ENCODE measurements around the gene PPTC7.
"Not testable (repeated sequence)": the region's sequence is repeated elsewhere in the genome, so short reads cannot be mapped to it uniquely, and the experiment has no call there.

Gene PPTC7

DNA sequence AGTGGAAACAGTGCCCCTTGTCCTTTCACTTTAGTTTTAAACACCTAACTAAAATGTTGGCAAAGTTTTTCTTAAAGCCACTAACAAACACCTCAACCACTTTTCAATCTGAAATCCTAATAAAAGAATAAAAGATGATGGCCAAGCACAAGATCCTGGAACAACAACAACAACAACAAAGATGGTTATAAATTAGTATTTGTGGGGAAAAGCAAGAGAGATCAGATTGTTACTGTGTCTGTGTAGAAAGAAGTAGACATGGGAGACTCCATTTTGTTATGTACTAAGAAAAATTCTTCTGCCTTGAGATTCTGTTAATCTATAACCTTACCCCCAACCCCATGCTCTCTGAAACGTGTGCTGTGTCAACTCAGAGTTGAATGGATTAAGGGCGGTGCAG lies 13.3 kb downstream of the PPTC7 start:
- H3K27ac ChIP-seq (ENCODE audit: low read depth, low read length); H3K9ac ChIP-seq (ENCODE audit: low read depth, low read length); H3K4me1 ChIP-seq (ENCODE audit: control insufficient read depth, insufficient read depth, low read length); H3K27me3 ChIP-seq (ENCODE audit: control insufficient read depth, insufficient read depth, low read length); H3K36me3 ChIP-seq (ENCODE audit: control insufficient read depth, insufficient read depth, low read length); H3K4me3 ChIP-seq (ENCODE audit: low read depth, low read length): not testable (repeated sequence)
- peaks cover 22% of the 10 kb centered on the region for H3K9me3 ChIP-seq (ENCODE audit: control insufficient read depth, insufficient read depth, low read length)

DNA sequence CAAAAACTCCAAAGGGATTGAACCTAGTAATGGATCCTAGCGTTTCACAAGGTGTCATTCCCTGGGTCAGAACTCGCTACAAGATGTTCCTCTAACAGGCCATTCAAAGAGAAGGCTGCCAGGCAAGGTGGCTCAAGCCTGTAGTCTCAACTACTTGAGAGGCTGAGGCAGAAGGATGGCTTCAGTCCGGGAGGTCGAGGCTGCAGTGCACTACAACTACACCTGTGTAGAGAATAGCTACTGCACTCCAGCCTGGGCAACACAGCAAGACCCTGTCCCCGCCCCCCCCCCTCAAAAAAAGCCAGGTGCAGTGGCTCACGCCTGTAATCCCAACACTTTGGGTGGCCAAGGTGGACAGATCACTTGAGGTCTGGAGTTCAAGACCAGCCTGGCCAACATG lies 14.4 kb downstream of the PPTC7 start:
- Histone ChIP-seq H3K27me3 (ENCODE audit: control insufficient read depth, insufficient read depth, low read length) (no peaks in the 10 kb centered on the region), H3K36me3 (ENCODE audit: control insufficient read depth, insufficient read depth, low read length) (no peaks in the 10 kb centered on the region), H3K4me3 (ENCODE audit: low read depth, low read length) (no peak overlapping the region), H3K27ac (ENCODE audit: low read depth, low read length) (no peak overlapping the region), H3K9ac (ENCODE audit: low read depth, low read length) (no peak overlapping the region), H3K9me3 (ENCODE audit: control insufficient read depth, insufficient read depth, low read length) (peaks cover 22% of the 10 kb centered on the region), H3K4me1 (ENCODE audit: control insufficient read depth, insufficient read depth, low read length) (no peaks in the 10 kb centered on the region)

DNA sequence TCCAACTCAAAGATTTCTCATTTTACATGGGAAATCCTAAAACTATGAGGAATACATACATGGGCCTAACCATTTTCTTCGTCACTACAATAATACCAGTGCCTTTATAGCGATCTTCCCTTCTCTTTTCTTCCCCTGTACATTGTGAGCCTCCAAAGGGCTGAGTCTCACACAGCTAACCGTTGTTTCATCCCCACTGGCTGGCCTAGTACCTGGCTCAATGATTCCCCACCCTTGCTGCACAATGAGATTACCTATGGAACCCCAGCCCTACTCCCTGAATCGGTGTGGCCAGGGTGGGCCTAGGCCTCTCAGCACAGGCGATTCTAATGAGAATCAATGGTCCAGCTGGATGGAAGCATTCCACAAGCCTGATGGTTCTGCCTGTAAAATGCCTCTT lies 16.1 kb downstream of the PPTC7 start:
- Histone ChIP-seq H3K4me3 (ENCODE audit: low read depth, low read length) (no peak overlapping the region), H3K9ac (ENCODE audit: low read depth, low read length) (no peak overlapping the region), H3K27ac (ENCODE audit: low read depth, low read length) (no peak overlapping the region), H3K36me3 (ENCODE audit: control insufficient read depth, insufficient read depth, low read length) (no peaks in the 10 kb centered on the region), H3K4me1 (ENCODE audit: control insufficient read depth, insufficient read depth, low read length) (no peaks in the 10 kb centered on the region), H3K9me3 (ENCODE audit: control insufficient read depth, insufficient read depth, low read length) (peaks cover 13% of the 10 kb centered on the region), H3K27me3 (ENCODE audit: control insufficient read depth, insufficient read depth, low read length) (no peaks in the 10 kb centered on the region)

DNA sequence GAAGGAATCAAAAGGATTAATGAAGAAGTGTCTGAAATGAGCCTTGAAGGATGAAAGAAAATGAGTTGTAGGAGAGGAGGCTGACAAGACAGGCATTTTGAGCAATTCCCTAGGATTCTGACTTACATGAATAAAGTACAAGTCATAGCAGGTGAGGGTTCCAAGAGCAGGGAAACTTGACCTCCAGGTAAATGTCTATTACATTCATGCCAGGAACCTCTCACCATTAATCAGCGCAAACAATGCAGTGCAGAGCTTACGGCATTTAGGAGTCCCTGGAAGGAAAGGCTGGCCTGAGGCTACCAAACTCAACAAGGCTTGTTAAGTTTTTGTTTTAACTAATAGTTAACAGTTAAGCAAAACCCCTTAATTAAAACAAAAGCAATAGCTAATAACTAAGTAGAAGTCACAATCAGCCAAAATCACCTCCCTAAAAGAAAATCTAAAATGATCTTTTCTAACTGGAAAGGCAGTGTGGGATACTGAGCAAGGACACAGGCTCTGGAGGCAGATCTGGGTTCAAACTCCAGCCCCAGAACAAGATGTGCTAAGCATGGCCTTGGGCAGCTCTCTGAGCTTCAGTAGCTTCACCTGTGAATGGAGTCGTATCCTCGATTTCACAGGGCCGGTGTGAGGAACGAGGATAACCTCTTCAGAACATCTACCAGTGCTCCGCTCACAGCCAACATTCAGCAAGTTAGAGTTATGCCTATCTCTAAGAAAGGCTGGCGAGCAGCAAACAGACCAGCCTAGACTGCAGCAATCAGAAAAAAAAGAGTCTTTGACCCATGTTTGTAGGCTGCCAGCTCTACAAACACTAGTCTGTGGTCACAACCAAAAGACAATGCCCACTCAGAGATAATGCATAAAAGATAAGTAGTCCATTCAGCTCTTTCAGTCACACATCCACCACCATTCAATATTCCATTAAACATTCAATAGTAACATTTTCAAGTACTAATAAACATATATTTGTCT lies 16.9 kb downstream of the PPTC7 start:
- no peaks in the 10 kb centered on the region for H3K27me3 ChIP-seq (ENCODE audit: control insufficient read depth, insufficient read depth, low read length)
- H3K4me1 ChIP-seq (ENCODE audit: control insufficient read depth, insufficient read depth, low read length): no peaks in the 10 kb centered on the region
- no peaks in the 10 kb centered on the region for H3K36me3 ChIP-seq (ENCODE audit: control insufficient read depth, insufficient read depth, low read length)
- H3K27ac ChIP-seq (ENCODE audit: low read depth, low read length): no peak overlapping the region
- H3K9ac ChIP-seq (ENCODE audit: low read depth, low read length): no peak overlapping the region
- H3K9me3 ChIP-seq (ENCODE audit: control insufficient read depth, insufficient read depth, low read length): peaks cover 6% of the 10 kb centered on the region; the same call in 1 of the 2 replicates
- no peak overlapping the region for H3K4me3 ChIP-seq (ENCODE audit: low read depth, low read length)

DNA sequence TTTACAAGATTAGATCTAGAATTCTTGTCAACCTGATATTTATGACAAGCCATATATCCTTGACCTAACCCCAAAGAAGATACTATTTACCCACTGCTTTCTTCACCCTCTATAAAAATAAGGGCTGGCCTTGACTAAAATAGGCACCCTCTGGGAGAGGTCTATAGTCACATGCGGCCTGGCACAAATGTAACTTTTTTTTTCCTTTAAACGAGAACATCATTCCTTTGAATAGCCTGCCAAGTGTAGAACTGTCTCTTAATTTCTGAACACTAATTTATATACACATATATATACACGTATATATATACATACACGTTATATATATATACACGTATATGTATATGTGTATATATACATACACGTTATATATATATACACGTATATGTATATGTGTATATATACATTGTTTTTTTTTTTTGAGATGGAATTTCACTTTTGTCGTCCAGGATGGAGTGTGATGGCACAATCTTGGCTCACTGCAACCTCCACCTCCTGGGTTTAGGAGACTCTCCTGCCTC lies 18.6 kb downstream of the PPTC7 start:
- Histone ChIP-seq H3K9ac (ENCODE audit: low read depth, low read length) (no peak overlapping the region), H3K27ac (ENCODE audit: low read depth, low read length) (no peak overlapping the region), H3K27me3 (ENCODE audit: control insufficient read depth, insufficient read depth, low read length) (no peaks in the 10 kb centered on the region), H3K36me3 (ENCODE audit: control insufficient read depth, insufficient read depth, low read length) (no peaks in the 10 kb centered on the region), H3K4me1 (ENCODE audit: control insufficient read depth, insufficient read depth, low read length) (no peaks in the 10 kb centered on the region), H3K4me3 (ENCODE audit: low read depth, low read length) (no peak overlapping the region), H3K9me3 (ENCODE audit: control insufficient read depth, insufficient read depth, low read length) (0 out of 2 replicates have a peak, but pooled peaks cover 2% of the 10 kb centered on the region)

DNA sequence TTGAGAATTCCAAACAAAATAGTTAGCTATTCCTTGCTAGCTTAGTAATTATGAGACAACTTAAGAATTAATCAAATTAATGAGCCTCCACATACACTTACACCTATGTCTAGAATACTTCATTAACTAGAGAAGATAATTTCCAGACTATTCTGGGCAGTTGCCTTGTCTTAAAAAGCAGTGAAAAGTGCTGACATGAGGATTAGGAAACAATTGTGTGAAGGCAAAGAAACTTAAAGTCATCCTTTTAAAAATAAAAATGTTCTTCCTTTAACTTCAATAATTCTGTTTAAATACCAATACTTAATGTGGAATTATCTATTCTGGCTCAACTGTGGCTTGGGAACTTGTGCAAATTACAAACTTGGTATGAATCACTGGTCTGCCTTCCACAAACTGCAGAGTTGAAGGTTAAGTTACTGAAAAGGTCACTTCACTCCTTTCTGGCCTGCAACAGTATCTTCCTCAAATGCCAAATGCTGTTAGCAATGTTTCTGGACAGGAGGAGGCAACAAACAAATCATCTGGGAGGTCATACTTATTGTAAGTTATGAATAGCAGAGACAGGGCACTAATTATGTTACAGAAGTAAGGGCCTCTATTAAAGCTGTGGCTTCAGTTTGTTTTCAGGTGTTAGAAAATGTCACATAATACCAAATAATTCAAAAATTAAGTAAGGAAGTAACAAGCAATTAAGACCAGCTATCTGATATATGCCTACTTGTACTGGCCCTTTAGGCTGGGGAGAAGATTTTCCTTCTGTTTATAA lies 19.2 kb downstream of the PPTC7 start:
- Histone ChIP-seq H3K27me3 (ENCODE audit: control insufficient read depth, insufficient read depth, low read length) (no peaks in the 10 kb centered on the region), H3K36me3 (ENCODE audit: control insufficient read depth, insufficient read depth, low read length) (no peaks in the 10 kb centered on the region), H3K9ac (ENCODE audit: low read depth, low read length) (no peak overlapping the region), H3K27ac (ENCODE audit: low read depth, low read length) (no peak overlapping the region), H3K4me1 (ENCODE audit: control insufficient read depth, insufficient read depth, low read length) (no peaks in the 10 kb centered on the region), H3K4me3 (ENCODE audit: low read depth, low read length) (no peak overlapping the region), H3K9me3 (ENCODE audit: control insufficient read depth, insufficient read depth, low read length) (no peaks in the 10 kb centered on the region)

DNA sequence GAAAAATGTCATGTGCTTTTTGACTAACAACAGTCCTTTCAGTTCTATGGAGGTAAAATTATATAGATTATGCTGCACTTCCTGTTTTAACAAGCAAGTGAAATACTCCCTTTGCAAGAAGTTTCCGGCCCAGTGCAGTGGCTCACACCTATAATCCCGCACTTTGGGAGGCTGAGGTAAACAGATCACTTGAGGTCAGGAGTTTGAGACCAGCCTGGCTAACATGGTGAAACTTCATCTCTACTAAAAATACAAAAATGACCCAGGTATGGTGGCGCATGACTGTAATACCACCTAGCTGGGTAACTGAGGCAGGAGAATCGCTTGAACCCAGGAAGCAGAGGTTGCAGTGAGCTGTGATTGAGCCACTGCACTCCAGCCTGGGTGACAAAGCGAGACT lies 20.7 kb downstream of the PPTC7 start:
- H3K27me3 ChIP-seq (ENCODE audit: control insufficient read depth, insufficient read depth, low read length); H3K36me3 ChIP-seq (ENCODE audit: control insufficient read depth, insufficient read depth, low read length); H3K9ac ChIP-seq (ENCODE audit: low read depth, low read length); H3K27ac ChIP-seq (ENCODE audit: low read depth, low read length); H3K4me1 ChIP-seq (ENCODE audit: control insufficient read depth, insufficient read depth, low read length); H3K9me3 ChIP-seq (ENCODE audit: control insufficient read depth, insufficient read depth, low read length); H3K4me3 ChIP-seq (ENCODE audit: low read depth, low read length): not testable (repeated sequence)

DNA sequence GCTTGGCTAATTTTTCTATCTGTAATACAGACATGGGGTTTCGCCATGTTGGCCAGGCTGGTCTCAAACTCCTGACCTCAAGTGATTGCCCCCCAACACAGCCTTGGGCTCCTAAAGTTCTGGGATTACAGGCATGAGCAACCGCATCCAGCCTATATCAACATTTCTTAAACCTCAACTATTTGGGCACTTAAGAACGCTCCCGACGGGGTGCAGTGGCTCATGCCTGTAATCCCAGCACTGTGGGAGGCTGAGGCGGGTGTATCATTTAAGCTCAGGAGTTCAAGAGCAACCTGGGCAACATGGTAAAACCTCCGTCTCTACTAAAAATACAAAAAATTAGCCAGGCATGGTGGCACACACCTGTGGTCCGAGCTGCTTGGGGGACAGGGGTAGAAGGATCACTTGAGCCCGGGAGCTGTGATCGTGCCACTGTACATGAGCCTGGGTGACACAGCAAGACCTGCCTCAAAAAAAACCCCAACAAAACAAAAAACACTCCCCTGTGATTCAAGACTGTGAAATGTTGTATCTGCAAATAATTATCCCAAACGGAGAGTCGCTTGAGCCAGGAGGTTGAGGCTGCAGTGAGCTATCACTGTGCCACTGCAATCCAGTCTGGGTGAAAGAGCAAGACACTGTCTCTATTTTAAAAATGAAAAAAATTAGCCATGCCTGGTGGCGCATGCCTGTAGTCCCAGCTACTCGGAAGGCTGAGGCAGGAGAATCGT lies 21.5 kb downstream of the PPTC7 start:
- Histone ChIP-seq H3K4me3 (ENCODE audit: low read depth, low read length) (no peak overlapping the region), H3K27ac (ENCODE audit: low read depth, low read length) (no peak overlapping the region), H3K4me1 (ENCODE audit: control insufficient read depth, insufficient read depth, low read length) (no peaks in the 10 kb centered on the region), H3K36me3 (ENCODE audit: control insufficient read depth, insufficient read depth, low read length) (no peaks in the 10 kb centered on the region), H3K27me3 (ENCODE audit: control insufficient read depth, insufficient read depth, low read length) (no peaks in the 10 kb centered on the region), H3K9ac (ENCODE audit: low read depth, low read length) (no peak overlapping the region), H3K9me3 (ENCODE audit: control insufficient read depth, insufficient read depth, low read length) (no peaks in the 10 kb centered on the region)

DNA sequence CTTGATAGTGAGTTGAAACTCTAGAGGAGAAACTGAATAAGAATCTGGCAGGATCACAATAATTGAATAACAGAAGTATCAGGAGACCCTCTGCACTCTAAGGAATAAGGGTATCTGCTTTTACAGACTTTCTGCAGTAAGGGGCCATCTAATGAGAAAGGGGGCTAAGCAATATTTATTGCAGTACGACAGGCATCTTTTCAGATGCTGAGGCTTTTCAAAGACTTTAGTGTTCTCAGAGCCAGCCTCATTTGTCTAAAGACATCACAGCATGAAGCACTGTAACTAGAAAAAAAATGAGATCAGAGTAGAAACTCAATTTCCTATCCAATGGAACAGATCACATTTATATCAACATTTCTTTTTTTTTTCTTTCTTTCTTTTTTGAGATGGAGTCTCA lies 22.2 kb downstream of the PPTC7 start:
- Histone ChIP-seq H3K27me3 (ENCODE audit: control insufficient read depth, insufficient read depth, low read length) (no peaks in the 10 kb centered on the region), H3K36me3 (ENCODE audit: control insufficient read depth, insufficient read depth, low read length) (no peaks in the 10 kb centered on the region), H3K4me1 (ENCODE audit: control insufficient read depth, insufficient read depth, low read length) (no peaks in the 10 kb centered on the region), H3K4me3 (ENCODE audit: low read depth, low read length) (no peak overlapping the region), H3K27ac (ENCODE audit: low read depth, low read length) (no peak overlapping the region), H3K9ac (ENCODE audit: low read depth, low read length) (no peak overlapping the region), H3K9me3 (ENCODE audit: control insufficient read depth, insufficient read depth, low read length) (no peaks in the 10 kb centered on the region)

DNA sequence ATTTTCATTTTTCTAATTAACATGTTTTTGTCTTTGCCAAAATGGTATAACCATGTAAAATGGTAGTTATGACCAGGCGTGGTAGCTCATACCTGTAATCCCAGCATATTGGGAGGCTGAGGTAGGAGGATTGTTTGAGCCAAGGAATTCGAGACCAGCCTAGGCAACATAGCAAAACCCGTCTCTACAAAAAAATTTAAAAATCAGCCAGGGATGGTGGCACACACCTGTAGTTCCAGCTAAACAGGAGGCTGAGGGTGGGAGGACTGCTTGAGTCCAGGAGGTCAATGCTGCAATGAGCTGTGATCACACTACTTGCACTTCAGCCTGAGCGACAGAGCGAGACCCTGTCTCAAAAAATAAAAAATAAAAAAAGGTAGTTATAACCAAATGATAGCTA lies 23.1 kb downstream of the PPTC7 start:
- H3K9ac ChIP-seq (ENCODE audit: low read depth, low read length): no peak overlapping the region
- no peaks in the 10 kb centered on the region for H3K36me3 ChIP-seq (ENCODE audit: control insufficient read depth, insufficient read depth, low read length)
- no peak overlapping the region for H3K4me3 ChIP-seq (ENCODE audit: low read depth, low read length)
- H3K27me3 ChIP-seq (ENCODE audit: control insufficient read depth, insufficient read depth, low read length): no peaks in the 10 kb centered on the region
- no peaks in the 10 kb centered on the region for H3K9me3 ChIP-seq (ENCODE audit: control insufficient read depth, insufficient read depth, low read length)
- H3K4me1 ChIP-seq (ENCODE audit: control insufficient read depth, insufficient read depth, low read length): no peaks in the 10 kb centered on the region
- H3K27ac ChIP-seq (ENCODE audit: low read depth, low read length): no peak overlapping the region

Measured in HUES48 (cell line).